ENCODE measurements around the gene HSD17B12. TPM values are rescaled to one million over a fixed set of nuclear protein-coding genes. Genes with fewer than 3 reads are reported as not detected.

Gene HSD17B12
- total RNA-seq, 4 donors from 2014 or later: 46.3 to 93.4 (median 60.1) TPM

Other genes starting within 250 kb of the HSD17B12 start
- 10 to 100 TPM; 24.1 to 47.2 (median 28.0) TPM for gene ALKBH3, start 200.1 kb downstream of the HSD17B12 start, total RNA-seq